ENCODE data around the gene CCDC177. TPM values are rescaled to one million over a fixed set of nuclear protein-coding genes. Genes with fewer than 3 reads are reported as not detected.

Gene CCDC177
- total and polyA plus RNA-seq, 9 of the 15 experiments (the other 6 are each of a cell fraction or from before 2014, with no cell fraction given) = not detected

DNA sequence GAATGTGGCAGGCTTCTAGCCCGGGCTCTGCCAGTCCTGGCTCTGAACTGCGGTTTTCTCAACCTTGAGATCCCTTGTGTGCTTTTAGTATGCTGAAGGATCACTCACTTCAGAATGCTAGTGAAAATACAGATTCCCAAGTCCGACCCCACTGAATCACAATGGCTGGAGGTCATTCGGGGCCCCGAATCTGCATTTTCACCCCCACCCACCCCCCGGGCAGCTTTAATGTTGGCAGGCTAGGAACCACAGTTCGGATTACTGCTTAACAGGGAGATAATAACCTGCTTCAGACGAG is 36.2 kb upstream of the CCDC177 start (continued):
- TF ChIP-seq NR2C1 (IDR thresholded peaks at IDR 0.05) (peak; percentile 39; the same call in 1 of the 2 replicates), NR2C1 (tag; IDR thresholded peaks at IDR 0.05) (peak; percentile 28; the same call in 1 of the 2 replicates), FOXJ3 (CRISPR knock-in tag; IDR thresholded peaks at IDR 0.05) (no peak), POU5F1 (IDR thresholded peaks at IDR 0.05; ENCODE audit: borderline replicate concordance, low read depth, low read length, partially characterized antibody) (no peak), CC2D1A (IDR thresholded peaks at IDR 0.05) (no peak), LCOR (CRISPR knock-in tag; IDR thresholded peaks at IDR 0.05) (no peak), NR2C2 (CRISPR knock-in tag; IDR thresholded peaks at IDR 0.05) (no peak), NR2C2 (tag; IDR thresholded peaks at IDR 0.05) (peak; percentile 84), PHF8 (IDR thresholded peaks at IDR 0.05; ENCODE audit: borderline replicate concordance, low read length) (0 out of 2 replicates have a peak, but pooled peaks have one; percentile 10), EZH2 (IDR thresholded peaks at IDR 0.05; ENCODE audit: borderline replicate concordance, low read depth, low read length) (no peak), ZBTB49 (CRISPR knock-in tag; IDR thresholded peaks at IDR 0.05; ENCODE audit: borderline replicate concordance) (no peak), STAT5B (CRISPR knock-in tag; IDR thresholded peaks at IDR 0.05) (no peak), PURB (CRISPR knock-in tag; IDR thresholded peaks at IDR 0.05; ENCODE audit: low read depth) (no peak), KDM2B (CRISPR knock-in tag; IDR thresholded peaks at IDR 0.05) (no peak), RUNX1 (IDR thresholded peaks at IDR 0.05; ENCODE audit: low read depth) (no peak), GABPB2 (CRISPR knock-in tag; conservative IDR thresholded peaks at IDR 0.05) (no peak), KLF1 (tag; IDR thresholded peaks at IDR 0.05) (no peak), CBFA2T3 (IDR thresholded peaks at IDR 0.05) (peak; percentile 69), ILK (tag; IDR thresholded peaks at IDR 0.05; ENCODE audit: borderline replicate concordance, low read depth) (no peak), TRIM25 (IDR thresholded peaks at IDR 0.05; ENCODE audit: borderline replicate concordance) (no peak), NCOA4 (IDR thresholded peaks at IDR 0.05; ENCODE audit: partially characterized antibody) (no peak), CHD2 (IDR thresholded peaks at IDR 0.05; ENCODE audit: low read depth, low read length) (no peak)
- TF ChIP-seq, protein P1, sequence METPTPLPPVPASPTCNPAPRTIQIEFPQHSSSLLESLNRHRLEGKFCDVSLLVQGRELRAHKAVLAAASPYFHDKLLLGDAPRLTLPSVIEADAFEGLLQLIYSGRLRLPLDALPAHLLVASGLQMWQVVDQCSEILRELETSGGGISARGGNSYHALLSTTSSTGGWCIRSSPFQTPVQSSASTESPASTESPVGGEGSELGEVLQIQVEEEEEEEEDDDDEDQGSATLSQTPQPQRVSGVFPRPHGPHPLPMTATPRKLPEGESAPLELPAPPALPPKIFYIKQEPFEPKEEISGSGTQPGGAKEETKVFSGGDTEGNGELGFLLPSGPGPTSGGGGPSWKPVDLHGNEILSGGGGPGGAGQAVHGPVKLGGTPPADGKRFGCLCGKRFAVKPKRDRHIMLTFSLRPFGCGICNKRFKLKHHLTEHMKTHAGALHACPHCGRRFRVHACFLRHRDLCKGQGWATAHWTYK (CRISPR knock-in tag; IDR thresholded peaks at IDR 0.05) = no peak
- TF ChIP-seq, protein P2, sequence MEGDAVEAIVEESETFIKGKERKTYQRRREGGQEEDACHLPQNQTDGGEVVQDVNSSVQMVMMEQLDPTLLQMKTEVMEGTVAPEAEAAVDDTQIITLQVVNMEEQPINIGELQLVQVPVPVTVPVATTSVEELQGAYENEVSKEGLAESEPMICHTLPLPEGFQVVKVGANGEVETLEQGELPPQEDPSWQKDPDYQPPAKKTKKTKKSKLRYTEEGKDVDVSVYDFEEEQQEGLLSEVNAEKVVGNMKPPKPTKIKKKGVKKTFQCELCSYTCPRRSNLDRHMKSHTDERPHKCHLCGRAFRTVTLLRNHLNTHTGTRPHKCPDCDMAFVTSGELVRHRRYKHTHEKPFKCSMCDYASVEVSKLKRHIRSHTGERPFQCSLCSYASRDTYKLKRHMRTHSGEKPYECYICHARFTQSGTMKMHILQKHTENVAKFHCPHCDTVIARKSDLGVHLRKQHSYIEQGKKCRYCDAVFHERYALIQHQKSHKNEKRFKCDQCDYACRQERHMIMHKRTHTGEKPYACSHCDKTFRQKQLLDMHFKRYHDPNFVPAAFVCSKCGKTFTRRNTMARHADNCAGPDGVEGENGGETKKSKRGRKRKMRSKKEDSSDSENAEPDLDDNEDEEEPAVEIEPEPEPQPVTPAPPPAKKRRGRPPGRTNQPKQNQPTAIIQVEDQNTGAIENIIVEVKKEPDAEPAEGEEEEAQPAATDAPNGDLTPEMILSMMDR (IDR thresholded peaks at IDR 0.05 in 2 of 3, conservative IDR thresholded peaks at IDR 0.05 in 1 of 3; ENCODE audit: insufficient read depth in 2 of 3, low read depth in 1 of 3, low read length in 3 of 3) = no peak
